Hematopoietic multipotent progenitor cell treated with erythropoietin and hydrocortisone succinate and interleukin-3 and kit ligand, for 6 days (in vitro differentiated cells): ENCODE results near the gene CIRBP.
"Not testable (repeated sequence)": the region's sequence is repeated elsewhere in the genome, so short reads cannot be mapped to it uniquely, and the experiment has no call there.

ENCODE experiments used
- DNase-seq: peaks from one replicate; pipeline ENCODE4 v3.0.0-alpha.2; 2015

Gene CIRBP

DNA sequence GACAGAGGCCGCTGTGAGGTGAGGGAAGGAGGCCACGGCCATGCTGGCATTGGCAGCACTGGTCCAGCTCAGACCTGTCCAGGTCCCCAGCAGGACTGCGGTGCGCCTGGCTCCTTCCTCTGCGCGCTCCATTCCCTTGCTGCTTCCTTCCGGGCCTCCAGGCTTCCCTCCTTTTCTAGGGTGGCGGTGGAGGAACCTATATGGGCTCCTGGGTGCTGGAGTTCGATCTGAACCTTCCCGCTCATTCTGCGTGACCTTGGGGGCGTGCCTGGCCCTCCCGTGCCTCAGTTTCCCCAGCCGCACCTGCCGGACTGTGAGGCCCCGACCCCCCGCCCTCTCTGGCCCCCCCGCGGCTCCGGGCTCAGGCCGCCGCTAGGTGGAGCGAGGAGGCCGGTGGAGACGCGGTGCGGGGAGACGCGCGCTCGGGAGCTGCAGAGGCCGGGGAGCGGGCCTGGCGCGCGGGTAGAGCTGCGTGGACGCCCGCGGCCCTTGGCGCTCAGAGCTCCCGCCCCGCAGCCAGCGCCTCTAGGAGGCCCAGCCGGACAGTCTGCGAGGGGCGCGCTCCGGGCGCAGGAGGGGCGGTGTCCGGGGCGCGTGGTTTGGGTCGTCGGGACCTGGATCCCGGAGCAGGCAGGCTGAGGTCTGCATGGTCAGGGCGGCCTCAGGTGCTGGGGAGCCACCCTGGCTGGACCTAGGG lies 46.5 kb downstream of the CIRBP start:
- peak; percentile 61 for DNase-seq

DNA sequence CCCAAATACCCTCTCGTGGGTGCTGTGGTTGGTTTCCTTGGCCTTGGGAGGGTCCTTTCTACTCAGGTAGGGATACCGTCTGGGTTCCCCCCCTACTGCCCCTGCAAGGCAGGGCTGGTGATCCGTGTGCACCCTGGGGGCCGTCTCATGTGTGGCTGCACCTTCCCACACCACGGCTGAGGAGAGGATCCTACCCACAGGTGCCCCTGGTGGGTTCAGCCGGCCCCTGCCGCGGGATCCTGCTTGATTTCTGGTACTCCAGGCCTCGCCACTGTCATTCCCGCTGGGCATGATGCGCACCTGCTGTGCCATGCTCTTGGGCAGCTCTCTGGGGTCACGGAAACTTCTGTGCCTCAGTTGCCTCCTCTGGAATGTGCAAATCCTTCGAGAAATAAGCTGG lies 47.3 kb downstream of the CIRBP start:
- DNase-seq: no peak

GRCh38 chr19:1317274-1318003 lies 48.3 kb downstream of the CIRBP start:
- no peak for DNase-seq

- DNase-seq: no peak
These were observed 49.7 kb downstream of the CIRBP start for GRCh38 chr19:1318678-1319471.

DNA sequence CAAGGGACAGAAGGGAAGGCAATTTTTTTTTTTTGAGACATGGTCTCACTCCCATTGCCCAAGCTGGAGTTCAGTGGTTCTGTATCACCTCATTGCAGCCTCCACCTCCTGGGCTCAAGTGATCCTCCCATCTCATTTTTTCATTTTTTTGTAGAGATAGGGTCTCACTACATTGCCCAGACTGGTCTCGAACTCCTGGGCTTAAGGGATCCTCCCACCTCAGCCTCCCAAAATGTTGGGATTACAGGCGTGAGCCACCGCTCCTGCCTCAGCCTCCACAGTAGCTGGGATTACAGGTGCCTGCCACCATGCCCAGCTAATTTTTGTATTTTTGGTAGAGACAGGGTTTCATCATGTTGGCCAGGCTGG lies 51.1 kb downstream of the CIRBP start:
- not testable (repeated sequence) for DNase-seq

GRCh38 chr19:1321539-1321938 lies 52.4 kb downstream of the CIRBP start:
- no peak for DNase-seq

GRCh38 chr19:1322198-1322981 lies 53.3 kb downstream of the CIRBP start:
- DNase-seq: no peak

DNA sequence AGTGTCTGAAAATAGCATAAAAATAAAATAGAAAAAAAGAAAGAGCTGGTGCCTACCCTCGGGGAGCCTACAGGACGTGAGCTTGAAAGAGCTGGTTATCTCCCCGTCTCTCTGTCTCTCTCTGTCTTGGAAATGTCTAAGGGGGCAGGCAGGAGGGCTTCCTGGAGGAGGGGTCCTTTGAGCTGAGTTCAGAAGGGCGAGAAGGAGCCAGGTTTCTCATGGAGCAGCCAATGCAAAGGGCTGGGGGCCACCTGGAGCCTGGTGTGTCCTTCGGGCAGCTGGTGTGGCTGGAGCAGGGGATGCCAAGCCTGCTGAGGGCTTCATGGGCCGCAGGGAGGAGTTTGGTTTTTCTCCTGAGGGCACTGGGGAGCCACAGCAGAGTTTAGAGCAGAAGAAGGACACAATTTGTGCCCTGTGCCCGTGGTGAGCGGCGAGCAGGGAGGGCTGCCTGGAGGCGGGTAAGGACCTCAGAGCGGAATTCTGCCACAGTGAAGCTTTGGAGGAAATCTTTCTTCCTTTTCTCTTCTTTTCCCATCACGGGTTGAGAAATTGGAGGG lies 55.2 kb downstream of the CIRBP start:
- DNase-seq: no peak
